Renal cortex interstitium (tissue), 11 donors: ENCODE data around the gene JADE2. TPM values are rescaled to one million over a fixed set of nuclear protein-coding genes. Genes with fewer than 3 reads are reported as not detected.

ENCODE experiments used
- DNase-seq, 11 donors: peaks; one replicate each; pipeline ENCODE4 v3.0.0-alpha.2; 2013; ENCODE audit warnings: low read depth in 9 of 11, low spot score in 4 of 11; ENCODE audit errors: extremely low read depth in 1 of 11
- polyA plus RNA-seq, 3 donors: library from polyadenylated mRNA; unstranded; fragments of 120-200 nt; gene quantifications; one replicate each; pipeline ENCODE4 v1.2.1, GENCODE V29; 2013; ENCODE audit not compliant: insufficient read length in 3 of 3

The JADE2 gene
- polyA plus RNA-seq, 3 donors: 9.3 to 16.5 (median 10.6) TPM

DNA sequence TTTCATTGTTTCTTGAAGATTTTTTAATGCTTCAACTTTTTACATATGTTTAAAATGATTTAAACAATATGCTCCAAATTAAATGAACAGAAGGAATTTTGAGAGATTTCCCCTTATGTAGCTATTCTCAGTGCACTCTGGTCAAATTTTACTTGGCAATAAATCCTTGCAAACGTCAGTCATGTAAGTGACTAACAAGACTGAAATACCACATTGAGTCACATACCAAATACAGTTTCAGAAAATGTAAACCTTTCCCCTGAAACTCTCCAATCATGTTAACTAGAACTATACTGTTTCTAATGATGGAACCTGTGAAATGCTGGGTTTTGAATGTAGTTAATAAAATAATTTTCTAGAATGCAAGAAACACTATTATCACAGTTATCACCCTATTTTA is 77.6 kb downstream of the JADE2 start:
- no peak for DNase-seq

DNA sequence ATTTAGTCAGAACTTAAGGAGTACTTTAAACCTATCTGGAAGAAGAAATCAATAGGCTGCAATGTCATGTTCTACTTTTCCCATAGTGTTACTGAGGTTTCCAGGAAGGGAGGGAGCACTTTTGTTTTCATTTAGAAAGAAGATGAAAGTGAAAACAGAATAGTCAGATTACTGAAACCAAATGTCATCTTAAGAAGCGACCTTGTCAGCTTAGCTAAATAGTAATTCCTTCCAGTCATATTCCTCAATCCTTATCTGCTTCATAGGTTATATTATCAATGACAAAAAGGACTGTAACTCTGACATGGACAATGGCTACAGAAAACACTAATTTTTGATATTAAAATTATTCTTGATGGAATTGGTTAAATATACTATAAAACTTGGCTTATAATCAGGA is 79.4 kb downstream of the JADE2 start:
- DNase-seq: no peak

- DNase-seq: no peak
Observed at GRCh38 chr5:134606726-134607125, 81.3 kb downstream of the JADE2 start.

- DNase-seq: no peak
Observed at GRCh38 chr5:134608555-134608954, 83.1 kb downstream of the JADE2 start.

GRCh38 chr5:134609232-134609851 is 83.9 kb downstream of the JADE2 start:
- peak in 1 of 11 donors; percentile 15 for DNase-seq

- DNase-seq: no peak
Observed at GRCh38 chr5:134610725-134611124, 85.3 kb downstream of the JADE2 start.

GRCh38 chr5:134611515-134611914 is 86.0 kb downstream of the JADE2 start:
- no peak for DNase-seq

DNA sequence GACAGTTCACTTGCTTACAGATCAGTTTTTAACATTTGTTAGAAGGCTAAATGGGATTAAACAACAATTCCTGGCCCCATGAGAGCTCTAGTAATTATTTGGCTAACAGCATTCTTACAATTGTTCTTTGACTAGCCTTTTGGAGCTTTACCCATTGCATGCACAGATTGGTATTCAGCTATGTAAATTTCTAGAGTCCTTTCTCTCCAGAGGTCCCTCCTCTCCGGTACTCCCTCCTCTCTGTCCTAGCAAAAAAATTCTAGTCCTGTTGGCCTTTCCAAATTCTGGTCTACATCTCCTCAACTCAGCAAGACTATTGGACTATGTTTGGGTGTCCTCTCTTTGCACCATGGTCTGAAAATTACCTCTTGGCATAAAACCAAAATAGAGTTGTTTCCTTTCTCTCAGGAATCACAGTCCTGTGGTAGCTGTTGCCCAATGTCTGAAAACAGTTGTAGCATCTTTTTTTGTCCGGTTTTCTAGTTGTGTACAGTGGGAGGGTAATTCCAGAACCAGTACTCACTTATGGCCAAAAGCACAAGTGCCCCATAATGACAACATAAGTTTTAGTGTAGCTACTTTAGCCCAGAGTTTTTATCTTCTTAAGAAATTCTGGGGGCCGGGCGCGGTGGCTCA is 89.1 kb downstream of the JADE2 start:
- DNase-seq: no peak

DNA sequence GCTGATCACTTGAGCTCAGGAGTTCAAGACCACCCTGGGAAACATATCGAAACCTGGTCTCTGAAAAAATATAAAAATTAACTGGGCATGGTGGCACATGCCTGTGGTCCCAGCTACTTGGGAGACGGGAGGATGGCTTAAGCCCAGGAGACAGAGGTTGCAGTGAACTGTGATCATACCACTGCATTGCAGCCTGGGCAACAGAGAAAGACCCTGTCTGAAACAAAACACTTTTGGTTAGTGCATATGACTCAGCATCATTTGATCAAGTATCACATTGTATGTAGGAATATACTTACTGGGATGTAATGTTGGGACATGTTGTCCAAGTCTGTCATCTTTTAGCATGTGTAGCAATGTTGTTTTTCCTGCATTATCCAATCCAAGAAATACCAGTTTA is 95.2 kb downstream of the JADE2 start:
- DNase-seq: no peak

DNA sequence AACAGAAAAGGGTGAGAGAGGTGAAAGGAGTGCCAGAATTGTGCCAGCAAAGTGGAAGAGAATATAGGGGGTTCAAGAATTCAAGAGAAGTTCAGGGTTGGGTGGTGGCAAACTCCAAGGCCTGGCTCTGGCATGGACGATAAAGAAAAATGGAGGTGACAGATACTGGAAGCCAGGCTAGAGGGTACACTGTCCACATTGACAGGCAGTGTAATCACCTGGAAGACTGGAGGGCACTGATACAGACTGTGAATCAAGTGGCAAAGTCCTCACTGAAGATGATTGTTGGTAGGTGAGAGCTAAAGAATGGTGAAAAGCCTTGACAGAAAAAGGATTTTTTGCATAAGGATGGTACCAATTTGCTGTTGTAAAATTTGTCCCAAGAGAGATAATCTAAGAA is 100.1 kb downstream of the JADE2 start:
- no peak for DNase-seq

DNA sequence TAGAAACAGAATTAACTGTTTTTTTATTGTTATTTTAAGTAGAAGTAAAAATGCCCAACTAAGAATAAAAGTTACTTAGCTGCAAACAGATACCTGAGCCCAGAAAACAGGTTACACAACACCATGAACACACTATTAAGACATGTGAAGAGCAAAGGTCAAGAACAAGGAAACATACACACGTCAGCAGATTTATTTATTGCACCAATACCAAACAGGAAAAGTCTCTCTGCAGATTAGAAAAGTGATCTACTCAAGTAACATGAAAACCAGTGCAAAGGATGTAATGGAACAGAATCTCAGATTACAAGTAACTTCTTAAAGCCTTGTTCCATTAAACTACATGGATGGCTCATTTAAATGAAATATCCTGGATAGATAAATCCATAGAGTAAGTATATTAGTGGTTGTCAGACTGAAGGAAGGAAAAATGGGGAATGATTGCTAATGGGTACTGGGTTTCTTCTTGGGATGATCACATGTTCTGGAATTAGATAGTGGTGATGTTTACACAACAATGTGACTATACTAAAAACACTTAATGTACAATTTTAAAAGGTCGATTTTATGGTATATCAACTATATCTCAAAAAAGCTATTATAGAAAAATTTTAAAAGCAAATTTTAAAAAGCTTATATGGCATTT is 101.0 kb downstream of the JADE2 start:
- DNase-seq: peak in 1 of 11 donors; percentile 15

Other genes starting within 250 kb of the JADE2 start
- gene CDKL3, start 158.5 kb upstream of the JADE2 start, polyA plus RNA-seq: 1 to 10 TPM; 4.5 to 9.3 (median 7.7) TPM
- gene UBE2B, start 154.1 kb upstream of the JADE2 start, polyA plus RNA-seq: 100 to 1,000 TPM; 111 to 143 (median 138) TPM
- 10 to 100 TPM; 29.8 to 42.4 (median 31.8) TPM for gene CDKN2AIPNL, start 113.8 kb upstream of the JADE2 start, polyA plus RNA-seq
- gene SAR1B, start 107.2 kb downstream of the JADE2 start, polyA plus RNA-seq: 10 to 100 TPM; 38.4 to 44.1 (median 39.5) TPM
- 10 to 100 TPM; 20.5 to 23.1 (median 22.0) TPM for gene SEC24A, start 123.1 kb downstream of the JADE2 start, polyA plus RNA-seq
- gene CAMLG, start 212.9 kb downstream of the JADE2 start, polyA plus RNA-seq: 10 to 100 TPM; 61.9 to 74.7 (median 65.4) TPM
- 10 to 100 TPM; 76.6 to 95.7 (median 89.7) TPM for gene DDX46, start 233.1 kb downstream of the JADE2 start, polyA plus RNA-seq